GM03348 (cell line): Measurements from ENCODE around the gene INPP4A.
"Not testable (repeated sequence)": the region's sequence is repeated elsewhere in the genome, so short reads cannot be mapped to it uniquely, and the experiment has no call there.

ENCODE experiments used
- DNase-seq: peaks from one replicate; pipeline ENCODE4 v3.0.0; 2012; ENCODE audit warnings: low spot score

The INPP4A gene

GRCh38 chr2:98444436-98445176 is at the start of gene INPP4A:
TSS of gene INPP4A (plus strand) at chr2:98444858. CDS start at chr2:98520049, 75,191 bp downstream.
- DNase-seq = peak; percentile 98

GRCh38 chr2:98395977-98396376 is 48.7 kb upstream of the INPP4A start:
- no peak for DNase-seq

GRCh38 chr2:98396745-98397355 is 47.8 kb upstream of the INPP4A start:
- no peak for DNase-seq

- no peak for DNase-seq
These were observed 45.5 kb upstream of the INPP4A start for GRCh38 chr2:98399140-98399539.

GRCh38 chr2:98403878-98404277 is 40.8 kb upstream of the INPP4A start:
- DNase-seq = no peak

GRCh38 chr2:98404556-98405250 is 40.0 kb upstream of the INPP4A start:
- no peak for DNase-seq

GRCh38 chr2:98405301-98405700 is 39.4 kb upstream of the INPP4A start:
- DNase-seq = no peak

- no peak for DNase-seq
These were observed 36.5 kb upstream of the INPP4A start for GRCh38 chr2:98408155-98408554.

GRCh38 chr2:98412751-98413458 is 31.8 kb upstream of the INPP4A start:
- DNase-seq = peak; percentile 61

GRCh38 chr2:98414246-98414645 is 30.4 kb upstream of the INPP4A start:
- DNase-seq = not testable (repeated sequence)

- not testable (repeated sequence) for DNase-seq
These were observed 28.9 kb upstream of the INPP4A start for GRCh38 chr2:98415719-98416248.

- DNase-seq = no peak
These were observed 28.1 kb upstream of the INPP4A start for GRCh38 chr2:98416383-98417159.

- no peak for DNase-seq
These were observed 25.1 kb upstream of the INPP4A start for GRCh38 chr2:98419544-98419943.

- no peak for DNase-seq
These were observed 24.5 kb upstream of the INPP4A start for GRCh38 chr2:98419977-98420725.

- DNase-seq = no peak
These were observed 22.2 kb upstream of the INPP4A start for GRCh38 chr2:98422449-98422848.

GRCh38 chr2:98426771-98427170 is 17.9 kb upstream of the INPP4A start:
- DNase-seq = no peak

GRCh38 chr2:98432145-98432544 is 12.5 kb upstream of the INPP4A start:
- no peak for DNase-seq

GRCh38 chr2:98433363-98433964 is 11.2 kb upstream of the INPP4A start:
- no peak for DNase-seq

GRCh38 chr2:98434492-98434891 is 10.2 kb upstream of the INPP4A start:
- no peak for DNase-seq

- DNase-seq = not testable (repeated sequence)
These were observed 9.0 kb upstream of the INPP4A start for GRCh38 chr2:98435670-98436069.
